HG02938 (cell line): ENCODE results near the gene ITFG2.

Source experiments
- ATAC-seq: cut with Tn5 transposase; IDR thresholded peaks from one replicate; pipeline ENCODE4 v1.9.1; 2021; ENCODE audit warnings: mild to moderate bottlenecking, moderate library complexity; ENCODE audit not compliant: unreplicated experiment

Gene ITFG2

GRCh38 chr12:2794736-2795289 lies 17.7 kb upstream of the ITFG2 start, which contains the start of gene FKBP4:
Gene FKBP4 (plus strand): TSS chr12:2794970. CDS start chr12:2795140, 170 bp downstream.
- peak; percentile 51 for ATAC-seq

GRCh38 chr12:2795291-2796186 lies 16.9 kb upstream of the ITFG2 start:
- ATAC-seq = peak; percentile 52

- no peak for ATAC-seq
Observed at GRCh38 chr12:2796187-2796666, 16.2 kb upstream of the ITFG2 start.

- ATAC-seq = no peak
Observed at GRCh38 chr12:2797721-2798418, 14.6 kb upstream of the ITFG2 start.

GRCh38 chr12:2800046-2800570 lies 12.4 kb upstream of the ITFG2 start:
- no peak for ATAC-seq

- no peak for ATAC-seq
Observed at GRCh38 chr12:2801044-2801783, 11.3 kb upstream of the ITFG2 start.

- ATAC-seq = no peak
Observed at GRCh38 chr12:2803635-2804392, 8.7 kb upstream of the ITFG2 start.

GRCh38 chr12:2804393-2805142 lies 7.9 kb upstream of the ITFG2 start:
- no peak for ATAC-seq

- no peak for ATAC-seq
Observed at GRCh38 chr12:2805143-2805520, 7.3 kb upstream of the ITFG2 start.

- ATAC-seq = no peak
Observed at GRCh38 chr12:2806700-2807099, 5.8 kb upstream of the ITFG2 start.

GRCh38 chr12:2811801-2812200 lies 667 bp upstream of the ITFG2 start:
- no peak for ATAC-seq

GRCh38 chr12:2813214-2814185 lies 1.0 kb downstream of the ITFG2 start:
- ATAC-seq = no peak

GRCh38 chr12:2819810-2820209 lies 7.3 kb downstream of the ITFG2 start:
- no peak for ATAC-seq

GRCh38 chr12:2820432-2820831 lies 8.0 kb downstream of the ITFG2 start:
- no peak for ATAC-seq

- ATAC-seq = no peak
Observed at GRCh38 chr12:2823483-2823882, 11.0 kb downstream of the ITFG2 start.

- no peak for ATAC-seq
Observed at GRCh38 chr12:2824541-2824940, 12.1 kb downstream of the ITFG2 start.

GRCh38 chr12:2825132-2825531 lies 12.7 kb downstream of the ITFG2 start:
- no peak for ATAC-seq

- no peak for ATAC-seq
Observed at GRCh38 chr12:2826036-2826435, 13.6 kb downstream of the ITFG2 start.
